NCI-H146 treated with DMSO at 0.1 percent for 48 hours (cell line): ENCODE data around the gene CA14.
A peak's percentile ranks its signal among the peaks of the same experiment; 100 is the strongest.
"Not testable (repeated sequence)": the region's sequence is repeated elsewhere in the genome, so short reads cannot be mapped to it uniquely, and the experiment has no call there.

Experiments used
- DNase-seq: peaks from one replicate; lab custom pipeline; 2025; ENCODE audit not compliant: unreplicated experiment; lab: John Stamatoyannopoulos, UW

The CA14 gene

GRCh38 chr1:150257624-150258585, at the start of gene CA14:
Gene CA14 (plus strand): TSS chr1:150257774. CDS start chr1:150258129, 355 bp downstream.
- DNase-seq, result no peak

- DNase-seq, result not testable (repeated sequence)
These were observed 49.1 kb upstream of the CA14 start for GRCh38 chr1:150208460-150208859.

- no peak for DNase-seq
These were observed 47.5 kb upstream of the CA14 start for GRCh38 chr1:150210091-150210490.

- DNase-seq, result no peak
These were observed 46.9 kb upstream of the CA14 start for GRCh38 chr1:150210706-150211105.

GRCh38 chr1:150212070-150212469, 45.5 kb upstream of the CA14 start:
- DNase-seq, result no peak

- DNase-seq, result peak; percentile 35
These were observed 44.1 kb upstream of the CA14 start for GRCh38 chr1:150213170-150214098.

- not testable (repeated sequence) for DNase-seq
These were observed 43.3 kb upstream of the CA14 start for GRCh38 chr1:150214099-150214756.

GRCh38 chr1:150215855-150216254, 41.7 kb upstream of the CA14 start:
- DNase-seq, result not testable (repeated sequence)

GRCh38 chr1:150221552-150221951, 36.0 kb upstream of the CA14 start:
- no peak for DNase-seq

- DNase-seq, result no peak
These were observed 32.6 kb upstream of the CA14 start for GRCh38 chr1:150224983-150225382.

- DNase-seq, result no peak
These were observed 32.0 kb upstream of the CA14 start for GRCh38 chr1:150225546-150225945.

GRCh38 chr1:150226486-150226885, 31.1 kb upstream of the CA14 start:
- no peak for DNase-seq

GRCh38 chr1:150227228-150227627, 30.3 kb upstream of the CA14 start:
- no peak for DNase-seq

- DNase-seq, result not testable (repeated sequence)
These were observed 29.3 kb upstream of the CA14 start for GRCh38 chr1:150228246-150228645.

GRCh38 chr1:150232921-150233320, 24.7 kb upstream of the CA14 start:
- not testable (repeated sequence) for DNase-seq

GRCh38 chr1:150233359-150234308, 23.9 kb upstream of the CA14 start:
- DNase-seq, result no peak

- no peak for DNase-seq
These were observed 23.3 kb upstream of the CA14 start for GRCh38 chr1:150234309-150234565.

- DNase-seq, result peak; percentile 26
These were observed 22.8 kb upstream of the CA14 start for GRCh38 chr1:150234566-150235293.

- DNase-seq, result no peak
These were observed 22.2 kb upstream of the CA14 start for GRCh38 chr1:150235294-150235851.
